GM19397 (cell line): Measurements from ENCODE around the gene KLHL36.

ENCODE experiments used
- ATAC-seq: cut with Tn5 transposase; IDR thresholded peaks from one replicate; pipeline ENCODE4 v1.9.1; 2021; ENCODE audit warnings: mild to moderate bottlenecking, moderate library complexity; ENCODE audit not compliant: unreplicated experiment

KLHL36 gene

DNA sequence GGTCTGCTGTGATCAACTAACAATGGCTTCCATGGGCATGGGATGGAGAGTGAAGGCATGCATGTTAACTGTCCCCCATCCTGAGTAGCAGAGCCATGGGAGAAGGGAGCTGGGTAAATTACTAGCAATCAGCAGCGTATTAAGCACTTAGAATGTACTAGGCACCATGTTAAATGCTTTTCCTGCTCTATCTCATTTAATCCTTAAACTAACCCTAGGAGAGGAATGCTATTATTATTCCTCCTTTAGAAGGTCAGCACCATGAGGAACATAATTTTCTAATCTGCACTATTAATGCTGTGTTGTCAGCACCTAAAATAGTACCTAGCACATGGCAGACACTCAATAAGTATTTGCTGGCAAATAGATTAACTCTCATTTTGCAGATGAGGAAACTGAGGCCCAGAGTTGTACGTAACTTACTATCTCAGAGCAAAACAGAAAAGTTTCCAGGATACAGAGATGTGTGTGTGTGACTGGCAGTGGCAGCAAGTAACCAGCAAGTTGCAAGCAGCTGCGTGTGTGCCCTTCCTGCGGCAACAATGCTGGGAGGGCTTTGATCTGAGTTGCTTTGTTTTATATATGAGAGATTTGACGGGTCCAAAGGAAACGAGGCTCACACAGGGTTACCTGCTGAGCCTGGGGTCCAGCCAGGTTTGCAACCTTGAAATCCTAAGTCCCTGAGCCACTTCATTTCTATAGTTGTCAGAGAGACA is 6.5 kb upstream of the KLHL36 start:
- ATAC-seq, result no peak

DNA sequence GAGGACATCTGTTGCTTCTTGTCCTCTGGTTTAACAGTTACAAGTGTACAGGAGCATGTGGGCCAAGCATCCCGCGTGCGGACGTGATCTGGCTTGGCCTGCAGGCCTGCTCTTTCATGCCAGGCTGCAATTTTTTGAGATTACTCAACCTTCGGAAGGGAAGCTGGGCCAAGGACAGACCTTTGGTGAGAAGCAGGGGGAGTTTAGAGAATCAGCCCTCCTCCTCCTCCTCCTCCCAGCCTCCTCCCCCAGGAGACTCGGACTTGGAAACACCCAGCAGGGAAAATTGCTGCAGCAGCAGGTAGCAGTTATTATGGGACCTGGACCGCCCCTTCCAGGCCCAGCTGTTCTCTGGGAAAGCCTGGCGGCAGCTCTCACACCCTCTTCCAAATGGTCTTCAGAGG is 5.1 kb upstream of the KLHL36 start:
- ATAC-seq, result no peak

DNA sequence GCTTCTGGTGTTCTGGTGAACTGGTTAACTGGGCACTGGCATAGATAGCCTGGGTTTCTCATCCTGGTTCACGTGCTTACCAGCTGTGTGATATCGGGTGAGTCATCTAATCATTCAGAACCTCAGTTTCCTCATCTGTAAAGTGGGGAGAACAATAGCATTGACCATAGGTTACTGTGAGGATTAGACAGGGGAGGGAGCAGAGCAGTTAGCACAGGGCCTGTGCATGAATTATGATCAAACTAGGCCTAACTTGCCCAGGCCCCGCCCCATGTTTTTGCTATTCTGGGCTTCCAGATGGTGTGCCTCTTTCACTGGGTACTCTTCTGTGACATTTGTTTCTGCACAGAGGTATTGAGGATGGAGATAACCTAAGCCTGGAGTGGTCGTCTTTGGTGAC is 4.6 kb upstream of the KLHL36 start:
- no peak for ATAC-seq

DNA sequence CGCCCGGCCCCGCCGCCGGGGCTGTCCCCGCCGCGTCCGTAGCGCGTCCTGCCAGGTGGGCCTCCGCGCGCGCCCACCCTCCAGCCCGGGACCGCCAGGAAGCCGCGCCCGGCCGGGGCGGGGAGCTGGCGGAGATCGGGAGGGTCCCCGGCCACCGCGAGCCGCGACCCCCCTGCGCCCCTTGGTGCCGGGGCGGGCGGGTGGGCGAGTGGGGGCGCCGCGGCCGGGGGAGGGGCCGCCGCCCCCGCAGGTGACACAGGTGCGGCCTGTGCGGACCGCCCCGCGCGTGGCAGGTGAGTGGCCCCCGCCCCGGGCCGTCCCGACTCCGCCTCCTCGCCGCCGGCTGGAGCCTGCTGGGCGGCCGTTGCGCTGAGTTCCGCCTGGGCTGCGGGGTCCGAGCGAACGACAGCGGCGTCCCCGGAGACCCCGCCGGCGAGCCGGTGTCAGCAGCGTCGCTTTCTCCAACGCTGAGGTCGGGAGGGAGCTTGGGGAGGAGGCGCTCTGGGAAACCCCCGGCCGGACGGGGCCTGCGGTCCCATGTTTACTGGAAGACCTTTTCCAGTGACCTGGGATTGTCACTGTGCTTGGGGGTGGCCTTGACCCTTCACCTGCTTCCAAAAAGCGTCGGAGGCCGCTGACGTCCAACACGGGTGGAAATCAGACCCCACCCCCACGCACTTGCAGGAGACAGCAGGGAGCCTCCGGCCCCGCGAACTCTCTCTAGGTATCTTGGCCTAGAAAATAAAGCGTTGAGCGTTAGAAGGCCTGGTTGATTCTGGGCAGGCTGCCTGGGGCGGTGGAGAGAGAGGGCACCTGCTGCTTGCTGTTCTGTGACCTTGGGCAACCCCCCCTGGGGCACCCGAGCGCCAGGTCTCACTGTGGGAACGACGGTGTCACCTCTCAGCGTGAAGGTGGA is 542 bp downstream of the KLHL36 start:
- ATAC-seq, result peak; percentile 70

DNA sequence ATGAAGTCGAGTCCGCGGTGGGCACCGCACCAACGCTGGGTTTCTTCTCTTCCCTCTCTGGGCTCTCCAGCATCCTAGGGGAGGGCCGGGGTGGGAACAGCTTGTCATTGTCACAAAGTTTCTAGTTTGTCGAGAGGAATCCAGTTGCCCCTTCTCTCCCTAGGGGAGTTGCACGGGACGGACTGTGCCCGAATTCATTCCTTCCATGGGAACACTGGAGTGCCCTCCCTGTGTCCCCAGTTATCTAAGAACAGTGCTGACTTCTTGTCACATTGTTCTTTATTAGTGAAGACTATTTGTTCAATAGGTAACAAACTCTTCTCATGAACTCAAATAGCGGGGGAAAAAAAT is 1.2 kb downstream of the KLHL36 start:
- no peak for ATAC-seq

DNA sequence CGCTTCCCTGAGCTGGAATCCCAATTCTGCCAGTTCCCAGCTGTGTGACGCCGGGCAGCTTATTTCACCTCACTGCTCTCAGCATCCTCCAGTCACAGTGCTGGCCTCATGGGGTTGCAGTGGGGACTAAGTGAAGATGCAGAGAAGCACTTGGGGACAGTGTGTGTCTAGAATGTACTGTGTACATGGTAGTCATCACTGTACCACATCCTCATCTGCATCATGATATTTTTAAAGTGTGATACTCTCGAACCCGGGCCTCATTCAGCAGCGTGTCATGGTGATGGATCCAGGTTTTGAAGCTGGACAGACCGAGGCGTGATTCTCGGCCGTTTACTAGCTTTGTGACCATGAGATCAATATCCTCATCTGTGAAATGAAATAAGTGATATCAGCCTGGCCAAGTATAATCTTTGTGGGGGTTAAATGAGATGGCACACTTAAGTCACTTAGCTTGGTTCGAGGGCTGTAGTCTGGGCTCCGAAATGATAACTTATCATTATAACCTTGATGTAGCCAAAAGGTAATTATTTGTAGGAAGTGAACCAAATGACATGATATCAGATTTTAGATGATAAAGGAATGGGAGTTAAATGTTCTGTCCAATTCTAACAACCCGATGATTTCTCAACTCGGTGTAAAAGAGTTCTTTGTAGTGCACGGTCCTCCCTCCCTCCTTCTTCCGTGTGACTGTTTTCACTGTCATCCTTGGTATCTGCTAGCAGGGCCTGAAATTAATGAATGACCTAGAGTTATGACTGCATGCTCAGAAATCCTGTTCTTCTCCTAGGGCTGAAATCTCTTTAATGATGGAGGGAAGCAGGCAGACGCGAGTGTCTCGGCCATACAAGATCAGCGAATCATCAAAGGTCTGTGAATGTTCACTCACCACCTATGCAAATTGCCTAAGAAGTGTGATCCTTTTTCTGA is 2.0 kb downstream of the KLHL36 start:
- ATAC-seq, result no peak

DNA sequence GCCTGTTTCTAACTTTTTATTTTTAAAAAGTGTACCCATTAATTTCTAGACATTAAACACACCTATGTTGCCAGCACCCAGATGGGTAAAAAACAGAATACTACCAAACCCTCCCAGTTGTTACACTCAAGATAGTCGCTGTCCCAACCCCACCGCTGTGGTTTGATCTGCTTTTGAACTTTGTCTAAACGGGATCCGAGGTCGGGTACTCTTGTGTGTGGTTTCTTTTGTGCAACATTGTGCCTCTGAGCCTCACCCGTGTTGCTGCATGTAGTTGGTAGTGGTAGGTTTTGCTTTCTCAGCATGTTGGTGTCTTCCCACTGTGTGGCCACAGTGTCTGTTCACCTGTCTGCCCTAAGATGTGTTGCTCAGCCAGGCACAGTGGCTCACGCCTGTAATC is 4.3 kb downstream of the KLHL36 start:
- ATAC-seq, result no peak

DNA sequence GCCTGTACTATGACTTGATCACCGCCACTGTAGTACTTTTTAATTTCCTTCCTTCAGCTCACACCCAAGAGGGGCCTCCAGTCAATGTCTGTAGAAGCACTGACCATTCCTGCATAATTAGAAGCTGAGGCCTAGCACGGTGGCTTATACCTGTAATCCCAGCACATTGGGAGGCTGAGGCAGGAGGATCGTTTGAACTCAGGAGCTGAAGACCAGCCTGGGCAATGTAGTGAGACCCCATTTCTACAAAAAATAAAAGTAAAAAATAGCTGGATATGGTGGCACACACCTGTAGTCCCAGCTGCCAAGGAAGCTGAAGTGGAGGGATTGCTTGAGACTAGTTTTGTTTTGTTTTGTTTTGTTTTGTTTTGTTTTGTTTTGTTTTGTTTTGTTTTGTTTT is 5.9 kb downstream of the KLHL36 start:
- no peak for ATAC-seq

DNA sequence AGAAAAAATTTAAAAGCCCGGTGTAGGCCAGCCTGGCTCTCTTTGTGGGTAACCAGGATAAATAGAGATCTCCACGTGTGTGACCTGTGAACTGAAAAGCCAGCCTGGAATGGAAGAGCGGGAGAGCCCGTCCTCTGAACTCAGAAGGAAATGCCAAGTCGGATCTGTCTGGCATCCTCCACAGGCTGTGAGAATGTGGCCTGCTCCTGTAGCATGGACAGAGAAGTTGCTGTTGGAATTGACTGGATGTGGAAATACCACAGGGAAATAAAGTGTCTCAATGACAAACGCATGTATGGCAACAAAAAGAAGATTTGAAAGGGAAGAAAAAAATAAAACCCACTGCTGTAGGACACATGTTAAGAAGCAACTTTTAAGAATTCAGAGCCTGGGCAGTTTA is 6.7 kb downstream of the KLHL36 start:
- ATAC-seq, result no peak

DNA sequence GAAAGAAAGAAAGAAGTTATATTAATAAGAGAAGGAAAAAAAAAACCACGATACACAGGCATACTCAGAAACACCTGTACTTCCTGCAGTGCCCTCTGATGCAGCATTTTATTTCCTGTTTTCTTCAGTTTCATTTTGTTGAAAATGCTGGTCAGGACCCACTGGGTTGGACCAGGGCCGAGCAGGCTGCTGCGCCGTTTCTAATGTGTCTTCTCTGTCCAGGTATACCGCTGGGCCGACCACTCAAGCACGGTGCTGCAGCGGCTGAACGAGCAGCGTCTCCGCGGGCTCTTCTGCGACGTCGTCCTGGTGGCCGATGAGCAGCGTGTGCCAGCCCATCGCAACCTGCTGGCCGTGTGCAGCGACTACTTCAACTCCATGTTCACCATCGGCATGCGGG is 8.3 kb downstream of the KLHL36 start:
- no peak for ATAC-seq

DNA sequence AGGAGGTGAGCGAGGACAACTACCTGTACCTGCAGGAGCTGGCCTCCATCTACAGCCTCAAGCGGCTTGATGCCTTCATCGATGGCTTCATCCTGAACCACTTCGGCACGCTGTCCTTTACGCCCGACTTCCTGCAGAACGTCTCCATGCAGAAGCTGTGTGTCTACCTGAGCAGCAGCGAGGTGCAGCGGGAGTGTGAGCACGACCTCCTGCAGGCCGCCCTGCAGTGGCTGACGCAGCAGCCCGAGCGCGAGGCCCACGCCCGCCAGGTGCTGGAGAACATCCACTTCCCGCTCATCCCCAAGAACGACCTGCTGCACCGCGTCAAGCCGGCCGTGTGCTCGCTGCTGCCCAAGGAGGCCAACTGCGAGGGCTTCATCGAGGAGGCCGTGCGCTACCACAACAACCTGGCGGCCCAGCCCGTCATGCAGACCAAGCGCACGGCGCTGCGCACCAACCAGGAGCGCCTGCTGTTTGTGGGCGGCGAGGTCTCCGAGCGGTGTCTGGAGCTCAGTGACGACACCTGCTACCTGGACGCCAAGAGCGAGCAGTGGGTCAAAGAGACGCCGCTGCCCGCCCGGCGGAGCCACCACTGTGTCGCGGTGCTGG is 9.0 kb downstream of the KLHL36 start:
- no peak for ATAC-seq

DNA sequence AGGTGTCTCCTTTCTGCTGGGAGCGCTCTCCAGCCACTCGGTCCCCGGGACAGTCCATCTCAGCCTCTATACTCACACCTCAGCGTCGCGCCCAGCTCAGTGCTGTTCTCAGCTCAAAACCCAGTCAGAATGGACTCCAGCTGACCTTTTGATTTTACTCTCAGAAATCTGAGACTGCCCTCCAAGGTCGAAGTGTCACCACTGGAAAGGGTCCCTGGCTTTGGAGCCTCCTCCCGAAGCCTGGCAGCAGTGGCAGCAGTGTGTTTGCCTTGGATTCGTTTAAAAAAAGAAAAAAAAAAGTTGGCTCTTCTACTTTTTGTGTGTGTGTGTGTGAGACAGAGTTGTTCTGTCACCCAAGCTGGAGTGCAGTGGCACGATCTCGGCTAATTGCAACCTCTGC is 10.4 kb downstream of the KLHL36 start:
- no peak for ATAC-seq

DNA sequence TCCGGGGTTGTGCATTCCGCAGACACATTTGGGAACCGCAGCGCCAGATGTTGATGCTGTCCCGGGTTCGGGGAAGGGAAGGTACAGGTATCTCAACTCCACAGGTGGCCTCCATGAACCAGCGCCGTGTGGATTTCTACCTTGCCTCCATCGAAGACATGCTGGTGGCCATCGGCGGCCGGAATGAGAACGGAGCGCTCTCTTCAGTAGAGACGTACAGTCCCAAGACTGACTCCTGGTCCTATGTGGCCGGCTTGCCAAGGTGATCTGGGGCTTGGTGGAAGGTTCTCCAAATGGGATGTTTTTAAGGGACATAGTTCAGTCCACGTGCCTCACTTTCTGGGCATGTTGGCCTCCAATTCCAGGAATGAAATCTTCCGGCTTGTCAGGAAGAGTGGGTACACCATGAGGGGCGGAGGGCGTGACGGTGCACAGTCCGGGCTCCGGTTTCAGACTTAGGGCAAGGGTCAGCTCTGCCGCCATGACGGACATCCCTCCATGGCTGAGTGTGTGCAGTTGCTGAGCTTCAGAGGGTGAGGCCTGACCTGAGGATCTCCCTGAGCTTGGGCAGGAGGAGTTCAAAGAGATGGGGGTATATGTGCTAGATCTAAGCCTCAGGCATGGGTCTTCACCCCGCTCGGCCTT is 11.5 kb downstream of the KLHL36 start:
- no peak for ATAC-seq

DNA sequence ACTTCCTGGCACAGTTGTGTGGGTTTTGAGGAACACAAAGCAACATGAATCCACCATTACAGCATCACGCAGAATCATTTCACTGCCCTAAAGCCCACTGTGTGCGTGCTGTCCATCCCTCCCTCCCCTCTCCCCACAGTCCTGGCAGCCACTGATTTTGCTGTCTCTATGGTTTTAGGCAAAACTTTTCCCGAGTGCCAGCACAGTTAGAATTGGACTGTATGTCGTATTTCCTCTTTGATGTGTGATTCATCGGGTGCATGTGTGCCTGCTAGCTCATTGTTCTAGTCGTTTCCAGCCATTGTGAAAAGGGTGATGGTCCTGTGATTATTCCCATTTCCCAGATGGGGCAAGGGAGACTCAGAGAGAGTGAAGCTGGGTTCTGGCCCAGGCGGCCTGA is 12.7 kb downstream of the KLHL36 start:
- no peak for ATAC-seq

DNA sequence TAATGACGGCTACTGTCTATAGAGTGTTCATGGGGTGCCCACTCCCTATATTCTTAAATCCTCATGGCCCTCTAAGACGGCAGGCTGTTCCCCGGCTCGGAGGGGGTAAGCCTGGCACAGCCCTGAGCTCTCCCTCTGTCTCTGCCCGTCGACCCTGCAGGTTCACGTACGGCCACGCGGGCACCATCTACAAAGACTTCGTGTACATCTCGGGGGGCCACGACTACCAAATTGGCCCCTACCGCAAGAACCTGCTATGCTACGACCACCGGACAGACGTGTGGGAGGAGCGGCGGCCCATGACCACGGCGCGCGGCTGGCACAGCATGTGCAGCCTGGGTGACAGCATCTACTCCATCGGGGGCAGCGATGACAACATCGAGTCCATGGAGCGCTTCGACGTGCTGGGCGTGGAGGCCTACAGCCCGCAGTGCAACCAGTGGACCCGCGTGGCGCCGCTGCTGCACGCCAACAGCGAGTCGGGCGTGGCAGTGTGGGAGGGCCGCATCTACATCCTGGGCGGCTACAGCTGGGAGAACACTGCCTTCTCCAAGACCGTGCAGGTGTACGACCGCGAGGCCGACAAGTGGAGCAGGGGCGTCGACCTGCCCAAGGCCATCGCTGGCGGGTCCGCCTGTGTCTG is 13.2 kb downstream of the KLHL36 start:
- no peak for ATAC-seq

DNA sequence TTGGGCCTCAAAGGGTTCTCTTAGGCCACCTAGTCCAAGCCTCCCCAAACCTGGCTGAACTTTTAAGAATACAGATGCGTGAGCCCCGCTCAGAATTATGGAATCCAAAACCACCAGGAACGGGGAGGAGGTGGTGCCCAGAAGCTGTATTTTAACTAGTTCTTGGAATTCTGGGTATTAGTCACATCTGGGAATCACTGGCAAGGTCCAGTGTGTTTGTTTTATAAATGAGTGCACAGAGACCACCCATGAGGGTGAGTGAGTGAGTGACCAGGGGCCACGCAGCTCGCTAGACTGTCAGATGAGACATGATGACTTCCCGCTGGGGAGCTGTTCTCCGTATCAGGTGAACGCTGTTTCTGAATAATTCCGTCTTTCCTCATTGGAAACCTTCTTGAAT is 14.2 kb downstream of the KLHL36 start:
- no peak for ATAC-seq

DNA sequence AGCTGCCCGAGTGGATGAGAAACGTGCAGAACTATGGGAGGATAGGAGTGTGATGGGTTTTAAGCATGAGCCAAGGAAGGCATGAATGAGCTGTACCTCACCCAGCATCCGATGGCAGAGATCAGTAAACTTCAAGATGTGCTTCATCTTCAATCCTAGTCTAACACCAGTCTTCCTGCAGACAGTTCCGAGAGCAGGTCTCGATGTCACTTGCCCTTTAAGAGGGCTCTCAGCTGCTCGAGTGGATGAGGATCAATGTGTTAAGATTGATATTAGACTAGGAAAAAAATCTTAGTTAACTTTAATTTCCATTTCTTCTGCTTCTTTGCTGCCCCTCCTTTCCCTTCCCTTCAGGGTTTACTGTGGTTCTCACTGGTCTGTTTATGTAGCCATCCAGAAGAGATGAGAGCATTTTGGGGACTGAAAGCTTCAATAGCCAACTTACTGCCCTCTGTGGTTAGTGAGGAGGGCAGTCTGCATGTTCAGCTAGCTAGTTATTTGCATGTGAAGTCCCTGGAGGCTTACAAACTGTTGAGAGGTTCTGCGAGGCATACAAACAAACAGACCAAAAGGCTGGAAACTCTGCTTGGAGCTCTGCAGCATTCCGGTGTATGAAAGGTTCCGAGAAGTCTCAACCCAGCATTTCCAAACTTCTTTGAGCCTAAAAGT is 15.3 kb downstream of the KLHL36 start:
- peak; percentile 84 for ATAC-seq

DNA sequence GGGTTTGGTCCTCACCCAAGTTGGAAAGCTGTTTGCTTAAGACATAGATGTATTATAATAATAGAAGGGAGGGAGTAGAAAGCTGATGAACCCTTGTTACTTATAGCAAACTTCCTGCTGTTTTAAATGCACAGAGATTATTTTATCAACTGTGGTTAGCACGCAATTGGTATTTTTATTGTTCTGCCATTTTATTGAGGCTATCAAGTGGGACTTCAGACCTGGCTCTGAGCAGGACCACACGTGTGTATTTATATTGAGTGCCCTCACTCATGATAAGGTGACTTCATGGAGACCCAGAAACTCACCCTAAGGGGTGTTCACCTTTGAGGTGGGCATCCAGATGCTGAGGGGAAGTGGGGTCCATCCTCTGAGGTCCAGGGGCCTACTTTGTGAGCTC is 17.0 kb downstream of the KLHL36 start:
- no peak for ATAC-seq

DNA sequence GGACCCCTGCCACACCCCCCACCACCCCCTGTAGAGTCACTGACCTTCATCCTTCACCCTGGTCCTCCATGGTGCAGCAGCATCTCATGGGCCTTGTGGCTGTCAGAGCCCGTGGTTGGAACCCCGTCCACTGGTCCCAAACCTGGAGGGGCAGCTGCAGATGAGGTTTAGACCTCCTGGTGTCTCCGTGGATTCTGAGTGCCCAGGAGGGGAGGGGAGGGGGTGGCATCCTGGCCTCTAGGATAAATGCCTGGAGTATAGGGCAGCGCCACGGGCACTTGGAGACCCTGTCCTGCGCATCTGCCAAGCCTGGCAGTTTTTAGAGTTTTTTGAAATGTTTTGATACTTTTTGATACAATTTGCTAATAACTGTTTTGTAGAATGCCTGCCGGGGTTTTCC is 17.5 kb downstream of the KLHL36 start:
- no peak for ATAC-seq
